Suppressor macrophage treated with lipopolysaccharide for 1 hour (primary cell): ENCODE data around the gene P2RX1.

ENCODE experiments used
- DNase-seq, 3 donors: peaks; one replicate each; pipeline ENCODE4 v3.0.0-alpha.2; 2020 to 2022

P2RX1 gene

DNA sequence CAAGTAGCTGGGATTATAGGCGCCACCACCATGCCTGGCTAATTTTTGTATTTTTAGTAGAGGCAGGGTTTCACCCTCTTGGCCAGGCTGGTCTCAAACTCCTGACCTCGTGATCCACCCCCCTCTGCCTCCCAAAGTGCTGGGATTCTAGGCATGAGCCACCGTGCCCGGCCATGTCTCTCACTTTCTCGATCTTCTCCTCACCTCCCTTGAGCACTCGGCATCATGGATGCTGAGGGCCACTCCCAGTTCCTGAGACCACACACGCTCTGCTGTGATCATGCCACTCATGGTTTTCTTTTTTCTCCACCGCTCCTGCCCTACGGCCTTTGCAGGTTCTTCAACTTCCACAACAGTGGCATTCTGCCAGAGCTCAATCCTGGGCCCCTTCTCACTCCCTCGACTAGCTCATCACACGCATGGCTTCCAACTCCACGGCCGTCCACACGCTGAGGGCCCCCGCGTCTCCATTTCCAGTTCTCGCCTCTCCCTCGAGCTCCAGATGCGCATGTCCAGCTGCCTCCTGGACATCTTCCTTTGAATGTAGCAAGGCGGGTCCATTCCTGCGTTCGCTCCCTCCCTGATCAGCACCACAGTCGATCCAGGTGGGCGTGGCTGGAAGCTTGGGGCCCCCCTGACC, 64.7 kb downstream of the P2RX1 start:
- no peak for DNase-seq

GRCh38 chr17:3848229-3848835, 67.9 kb downstream of the P2RX1 start:
- DNase-seq, result peak; percentile 42 to 53 (median 47)

GRCh38 chr17:3847165-3847670, 69.0 kb downstream of the P2RX1 start:
- no peak for DNase-seq
